ENCODE measurements around the gene TMEM245.
"Not testable (repeated sequence)": the region's sequence is repeated elsewhere in the genome, so short reads cannot be mapped to it uniquely, and the experiment has no call there.

The TMEM245 gene

GRCh38 chr9:108983885-108984284, 135.9 kb downstream of the TMEM245 start:
- DNase-seq (ENCODE audit: low read depth): no peak

GRCh38 chr9:108980893-108981292, 138.9 kb downstream of the TMEM245 start:
- no peak for DNase-seq (ENCODE audit: low read depth)

- peak; percentile 20 for DNase-seq (ENCODE audit: low read depth)
Measured at GRCh38 chr9:108978205-108978604, 141.5 kb downstream of the TMEM245 start.

GRCh38 chr9:108973895-108974294, 145.9 kb downstream of the TMEM245 start:
- no peak for DNase-seq (ENCODE audit: low read depth)

GRCh38 chr9:108972626-108973209, 147.0 kb downstream of the TMEM245 start:
- DNase-seq (ENCODE audit: low read depth): peak; percentile 13

- DNase-seq (ENCODE audit: low read depth): no peak
Measured at GRCh38 chr9:108972186-108972585, 147.6 kb downstream of the TMEM245 start.

GRCh38 chr9:108971392-108971791, 148.4 kb downstream of the TMEM245 start:
- not testable (repeated sequence) for DNase-seq (ENCODE audit: low read depth)

GRCh38 chr9:108967916-108968315, 151.8 kb downstream of the TMEM245 start:
- DNase-seq (ENCODE audit: low read depth): no peak
